SK-N-MC (cell line): ENCODE data around the gene MOG.

ENCODE experiments used
- EZH2 ChIP-seq: fragments of 200-600 bp; sonication (generic); IDR thresholded peaks from one replicate; pipeline ENCODE4 v1.6.1; 2017; ENCODE audit warnings: antibody characterized with exemption
- POLR2AphosphoS5 ChIP-seq: IDR thresholded peaks from 2 replicates; pipeline ENCODE4 v1.6.1; 2012; ENCODE audit warnings: mild to moderate bottlenecking, low read depth, low read length, borderline replicate concordance

GRCh38 chr6:29637247-29637646, 19.6 kb upstream of the MOG start:
- TF ChIP-seq POLR2AphosphoS5 (no peak), EZH2 (no peak)
